Effector CD4-positive, alpha-beta T cell (primary cell): ENCODE data around the gene PBX1.

ENCODE experiments used
- DNase-seq: peaks from one replicate; pipeline ENCODE4 v3.0.0-alpha.2; 2020

Gene PBX1

DNA sequence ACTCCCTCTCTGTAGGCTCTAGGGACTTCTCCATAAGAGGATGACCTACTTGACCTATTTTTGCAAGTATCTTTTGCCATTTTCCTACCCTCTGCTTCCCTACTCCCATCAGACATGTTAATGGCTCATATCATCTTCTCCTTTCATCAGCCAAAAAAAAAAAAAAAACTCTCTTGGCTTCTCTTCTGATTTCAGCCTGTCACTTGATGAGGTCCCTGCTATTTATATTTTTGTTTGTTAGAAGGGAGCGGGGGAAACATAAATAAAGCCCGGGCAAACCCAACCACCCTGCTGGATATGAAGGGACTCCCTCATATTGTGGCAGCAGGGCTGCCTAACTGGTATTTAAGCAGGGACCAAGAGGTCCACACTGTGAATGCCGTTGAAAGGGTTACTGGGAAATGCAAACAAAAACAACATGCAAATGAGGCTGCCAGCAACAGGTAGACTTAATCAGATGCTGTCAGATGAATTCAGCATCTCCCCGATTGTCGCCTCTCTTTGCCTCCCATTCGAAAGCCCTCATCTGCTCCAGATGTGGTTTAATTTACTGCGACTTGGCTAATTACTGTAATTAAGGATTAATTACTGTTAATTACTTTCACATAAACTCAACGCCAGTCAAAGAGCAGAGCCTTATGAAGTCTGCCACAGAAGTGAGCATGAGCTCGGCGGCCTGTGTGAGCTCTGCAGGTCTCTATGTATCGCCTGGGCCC, 172.3 kb downstream of the PBX1 start:
- DNase-seq: no peak

DNA sequence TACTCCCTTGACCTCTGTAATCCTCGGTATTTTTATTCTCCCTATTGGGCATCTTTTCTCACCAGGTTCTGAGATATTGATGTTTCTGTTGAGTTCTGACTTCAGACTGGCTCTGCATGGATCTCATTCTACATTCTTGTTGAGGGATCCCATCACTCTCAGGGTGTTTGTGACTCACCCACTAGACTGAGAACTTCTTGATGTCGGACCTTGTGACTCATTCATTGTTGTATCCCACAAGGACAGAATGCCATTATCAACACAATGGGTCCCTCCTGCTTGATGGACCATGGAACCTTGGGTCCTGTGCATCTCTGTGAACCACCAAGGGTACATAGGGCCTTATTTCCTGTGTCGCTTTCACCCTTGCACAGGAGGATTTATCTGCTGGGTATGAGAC, 174.1 kb downstream of the PBX1 start:
- no peak for DNase-seq

DNA sequence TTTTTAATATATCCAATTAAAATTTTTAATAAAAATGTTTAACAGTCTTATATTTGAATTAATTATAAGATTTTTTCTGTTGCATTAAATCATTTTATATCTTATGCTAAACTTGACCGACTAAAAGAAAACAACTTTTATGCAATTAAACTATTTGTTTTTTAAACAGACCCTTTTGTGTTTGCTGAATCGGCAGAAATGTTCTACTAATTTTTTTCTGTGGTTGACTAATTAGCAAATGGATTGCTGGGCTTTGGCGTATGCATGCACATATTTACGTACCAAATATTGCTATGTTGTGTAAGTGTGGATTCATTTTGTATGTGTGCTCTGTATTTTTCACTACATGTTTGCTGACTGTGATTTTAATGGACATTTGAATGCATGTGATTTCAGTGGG, 174.8 kb downstream of the PBX1 start:
- DNase-seq: no peak

DNA sequence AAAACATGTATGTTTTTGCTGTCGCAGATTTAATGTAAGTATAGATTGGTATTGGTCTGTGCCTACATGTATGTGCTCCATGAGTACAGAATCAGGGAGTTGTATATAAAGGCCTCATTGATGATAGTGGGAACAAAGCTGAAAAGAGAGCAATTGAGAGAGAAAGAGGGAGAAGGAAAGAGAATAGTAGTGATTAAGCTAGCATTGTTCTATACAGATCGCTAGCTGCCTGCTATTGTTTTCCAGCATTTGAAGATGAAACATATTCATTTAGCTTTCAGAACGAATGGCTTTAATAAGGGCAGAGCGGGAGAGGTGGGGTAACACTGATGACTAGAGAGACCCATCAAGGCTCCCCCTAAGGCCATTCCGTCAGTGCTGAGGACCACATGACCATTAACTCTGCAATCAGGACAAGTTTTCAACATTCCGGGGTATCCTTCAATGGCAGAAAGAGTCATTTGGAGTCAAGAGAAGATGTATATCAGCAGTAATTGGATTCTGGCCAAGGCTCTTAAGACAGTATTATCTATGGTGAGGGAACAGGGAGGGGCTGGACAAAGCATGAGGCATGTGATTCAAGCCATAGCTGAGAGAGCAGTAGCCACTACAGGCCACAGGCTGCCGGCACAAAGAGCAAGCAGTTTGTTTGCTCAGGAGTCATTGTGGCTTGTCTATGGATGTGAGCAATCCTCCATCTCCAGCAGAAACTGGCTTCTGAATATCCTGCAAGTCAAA, 176.5 kb downstream of the PBX1 start:
- DNase-seq: no peak

DNA sequence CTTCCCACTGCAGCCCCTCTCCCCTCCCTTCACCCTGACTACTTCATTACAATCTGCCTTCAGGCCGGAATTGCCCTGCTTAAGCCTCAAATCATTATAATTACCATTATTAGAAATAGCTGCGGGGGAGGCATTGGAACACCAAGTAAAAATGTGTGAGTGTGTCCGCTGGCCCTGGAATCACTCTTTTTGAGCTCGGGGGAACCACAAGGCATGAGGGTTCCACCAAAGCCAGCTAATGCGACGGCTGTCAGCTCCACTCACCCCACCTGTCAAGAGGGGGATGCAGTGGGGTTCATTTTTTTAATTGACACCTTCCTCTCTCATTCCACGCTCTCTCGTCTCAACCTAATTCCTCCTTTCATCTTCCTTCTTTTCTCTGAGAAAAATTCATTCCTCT, 177.2 kb downstream of the PBX1 start:
- DNase-seq: no peak

DNA sequence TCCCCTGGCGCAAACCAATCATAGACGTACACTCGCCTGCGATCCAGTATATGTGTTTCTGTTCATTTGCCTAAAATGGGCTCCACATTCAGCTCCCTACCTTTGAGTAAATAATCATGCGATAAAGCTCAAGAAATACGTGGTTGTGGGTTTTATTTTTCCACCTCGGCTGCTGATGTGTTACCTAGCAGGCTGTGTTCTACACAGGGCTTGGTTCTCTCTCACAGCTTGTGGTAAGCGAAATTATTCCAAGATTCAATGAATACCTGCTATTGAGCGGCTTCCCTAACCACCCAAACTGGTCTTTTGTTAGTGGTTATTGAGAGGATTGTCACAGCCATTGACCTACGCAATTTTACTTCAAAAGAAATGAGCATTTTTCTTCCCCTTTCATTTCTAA, 180.2 kb downstream of the PBX1 start:
- no peak for DNase-seq

DNA sequence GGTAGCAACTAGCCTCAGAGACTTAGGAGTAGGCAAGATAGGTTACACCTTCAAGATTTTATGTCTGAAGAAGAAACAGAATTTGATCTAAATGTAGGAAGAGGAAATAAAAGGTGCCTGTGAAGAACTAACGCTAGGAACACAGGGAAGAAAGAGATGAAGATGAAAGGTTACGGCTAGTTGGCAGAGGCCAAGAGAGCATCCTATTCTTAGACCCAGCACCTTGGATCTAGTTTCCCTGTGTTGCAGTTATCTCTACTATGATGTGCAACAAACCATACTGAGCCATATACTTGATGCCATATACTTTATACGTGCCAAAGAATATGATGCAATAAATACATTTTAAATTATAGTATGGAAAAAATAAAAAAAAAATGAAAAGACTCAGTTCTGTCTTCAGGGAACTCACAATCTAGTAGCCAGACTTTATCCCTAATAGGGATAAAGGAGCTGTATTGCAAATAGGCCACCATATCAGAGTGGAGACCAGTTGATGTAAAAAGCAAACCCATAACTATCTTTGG, 181.1 kb downstream of the PBX1 start:
- no peak for DNase-seq

DNA sequence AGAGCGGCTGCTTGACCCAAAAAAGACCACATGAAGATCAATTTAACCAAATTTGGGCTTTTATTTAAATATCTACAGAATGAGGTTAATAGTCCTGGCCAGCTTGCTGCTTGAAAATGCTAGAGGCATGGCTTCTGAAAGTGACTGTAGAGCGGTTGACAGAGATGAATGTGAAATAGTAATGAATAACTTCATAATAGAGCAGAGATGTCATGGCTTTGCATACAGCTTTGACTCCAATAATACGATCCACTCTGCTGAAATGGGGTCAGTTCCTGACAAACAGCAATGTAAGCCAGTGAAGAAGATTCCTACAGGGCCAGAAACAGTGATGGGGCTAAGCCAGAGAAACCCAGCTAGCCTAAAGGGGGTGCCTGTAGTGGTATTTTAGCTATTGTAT, 183.8 kb downstream of the PBX1 start:
- no peak for DNase-seq

DNA sequence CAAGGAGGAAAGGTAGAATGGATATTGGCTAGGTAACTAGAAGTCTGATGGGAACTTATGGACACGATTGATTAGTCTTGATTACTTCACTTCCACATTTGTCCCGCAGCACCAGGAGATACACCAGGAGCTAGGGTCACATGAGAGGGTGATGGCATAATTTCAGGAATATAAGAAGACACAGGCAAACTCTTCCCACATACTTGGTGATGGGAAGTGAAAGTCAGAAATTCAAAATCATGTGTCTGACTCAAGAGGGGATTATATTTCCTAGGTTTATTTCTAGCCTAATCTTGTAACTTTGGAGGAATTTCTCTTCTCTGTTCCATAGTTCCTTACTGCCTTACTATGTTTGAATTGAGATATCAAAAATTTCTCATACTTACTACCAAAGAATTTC, 185.0 kb downstream of the PBX1 start:
- no peak for DNase-seq

DNA sequence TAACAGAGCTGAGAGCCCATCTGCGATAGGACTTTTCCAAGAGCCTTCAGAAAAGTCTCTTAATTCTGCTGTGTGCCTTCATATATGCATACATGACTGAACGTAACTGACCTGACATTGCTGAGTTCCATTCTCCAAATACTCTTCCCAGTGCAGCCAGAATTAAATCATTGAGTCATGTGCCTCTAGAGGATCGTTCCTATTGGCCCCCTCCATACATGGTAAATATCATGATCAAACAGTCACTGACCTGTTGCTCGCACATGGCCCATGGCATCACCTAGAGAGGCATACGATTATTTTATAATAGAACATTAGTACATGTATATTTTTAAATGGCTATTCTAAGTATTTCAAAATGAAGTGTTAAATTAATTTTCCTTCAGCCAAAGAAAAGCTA, 186.8 kb downstream of the PBX1 start:
- no peak for DNase-seq

DNA sequence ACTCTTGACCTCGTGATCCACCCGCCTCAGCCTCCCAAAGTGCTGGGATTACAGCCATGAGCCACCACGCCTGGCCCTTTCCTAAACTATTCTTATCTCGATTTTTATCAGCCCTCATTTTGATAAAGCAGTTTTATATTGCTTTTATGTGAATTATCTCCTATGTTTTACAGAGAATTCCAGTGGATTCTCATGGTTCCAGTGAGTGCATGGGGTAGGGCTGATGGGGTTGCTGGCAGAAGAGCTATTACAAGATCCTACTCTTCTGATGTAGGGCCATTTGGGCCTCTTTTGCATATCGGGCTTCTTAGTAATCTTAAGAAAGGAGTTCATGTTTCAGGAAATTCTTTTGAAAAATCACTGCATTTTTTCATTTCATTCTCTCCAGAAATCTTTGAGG, 187.6 kb downstream of the PBX1 start:
- no peak for DNase-seq

DNA sequence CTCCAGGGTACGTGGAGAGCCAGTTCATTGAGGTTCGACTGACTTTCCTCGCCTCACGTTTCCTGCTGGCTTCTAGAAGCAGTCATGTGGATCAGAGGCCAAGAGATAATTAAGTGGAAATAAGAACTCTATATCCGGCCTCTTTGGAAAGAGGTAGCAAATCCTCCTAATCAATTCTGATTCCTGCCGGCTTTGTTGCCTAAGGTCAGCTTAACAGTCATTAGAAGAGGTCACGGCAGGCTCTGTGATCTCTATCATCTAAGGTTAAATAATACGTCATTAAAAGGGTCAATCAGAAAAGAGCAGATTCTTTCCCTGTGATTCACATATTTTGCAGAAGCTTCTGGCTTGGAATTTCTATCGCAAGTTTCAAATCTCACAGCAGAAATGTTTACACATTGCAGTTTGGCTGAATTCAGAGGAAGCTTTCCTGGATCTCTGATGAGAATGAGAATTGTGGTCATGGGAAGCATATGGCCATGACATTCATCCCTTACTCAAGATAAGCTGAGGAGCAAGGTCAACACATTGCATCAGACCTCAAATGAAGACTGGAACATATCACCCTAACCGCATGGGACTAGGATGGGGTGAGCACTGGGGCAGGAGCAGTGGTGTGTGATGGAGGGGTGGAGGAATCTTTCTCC, 189.4 kb downstream of the PBX1 start:
- DNase-seq: no peak

DNA sequence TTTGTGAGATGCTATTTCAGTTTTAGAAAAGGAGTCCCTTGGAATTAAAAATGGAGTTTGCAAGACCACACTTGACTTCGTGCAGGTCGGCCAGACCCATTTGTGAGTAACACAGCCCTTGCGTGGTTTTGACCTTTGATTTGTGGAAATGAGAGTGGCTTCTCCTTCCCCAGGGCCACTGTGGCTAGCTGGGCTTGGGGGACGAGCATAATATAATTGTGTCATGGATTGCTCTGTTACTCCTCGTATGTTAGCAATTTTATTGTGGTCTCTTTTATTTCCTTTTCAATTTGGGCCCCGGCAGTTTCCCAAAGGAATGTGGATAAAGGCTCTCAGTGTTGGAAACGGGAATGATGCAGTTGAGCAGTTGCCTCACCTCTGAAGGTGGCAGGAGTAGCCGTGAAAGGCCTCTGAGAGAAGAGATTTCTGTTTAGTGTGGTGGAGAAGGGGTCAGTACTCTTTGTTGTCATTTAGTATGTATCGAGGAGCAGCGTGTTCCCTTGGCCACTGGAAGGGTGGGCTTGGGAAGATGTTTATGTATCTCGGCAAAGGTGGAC, 194.6 kb downstream of the PBX1 start:
- no peak for DNase-seq

DNA sequence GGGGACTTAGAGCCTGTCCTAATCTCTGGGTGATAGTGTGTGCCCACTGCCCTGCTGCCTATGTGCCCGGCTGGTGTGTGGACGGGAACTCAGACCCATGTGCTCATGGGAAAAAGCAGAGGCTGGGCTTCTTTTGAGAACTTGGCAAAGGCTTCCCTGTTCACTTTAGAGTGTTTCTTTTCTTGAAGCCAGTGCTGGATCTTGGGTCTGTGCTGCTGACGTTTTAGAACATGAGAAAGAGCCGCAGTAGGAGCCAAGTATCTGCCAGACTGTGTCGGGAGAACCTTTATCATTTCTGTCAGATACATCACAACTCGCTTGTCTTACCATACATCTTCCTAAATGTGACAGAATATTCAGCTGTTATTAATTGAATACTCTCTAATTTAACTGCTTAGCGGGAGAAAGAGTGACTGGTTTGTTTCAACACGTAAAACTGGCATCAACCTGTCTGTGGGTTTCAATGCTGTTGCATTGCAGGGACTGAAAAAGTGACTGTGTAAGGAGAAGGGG, 195.2 kb downstream of the PBX1 start:
- no peak for DNase-seq

DNA sequence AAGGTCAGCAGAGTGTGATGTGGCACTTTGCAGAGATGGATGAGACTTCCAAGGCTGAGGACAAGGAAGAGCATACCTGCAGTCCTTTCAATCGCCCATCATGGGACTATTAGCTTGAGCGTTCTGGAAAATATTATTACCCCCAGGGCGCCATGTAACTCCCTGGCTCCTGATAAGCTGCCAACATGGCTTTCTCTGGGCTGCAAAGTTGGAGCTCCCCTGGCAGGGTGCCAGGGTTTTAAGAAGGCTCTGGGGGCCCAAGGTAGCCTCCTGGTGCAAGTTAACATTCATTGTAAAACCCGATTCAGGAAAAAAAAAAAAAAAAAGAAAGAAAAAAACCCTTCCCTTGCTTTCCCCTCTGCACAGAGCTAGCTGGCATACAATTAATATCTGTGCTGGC, 196.7 kb downstream of the PBX1 start:
- no peak for DNase-seq

DNA sequence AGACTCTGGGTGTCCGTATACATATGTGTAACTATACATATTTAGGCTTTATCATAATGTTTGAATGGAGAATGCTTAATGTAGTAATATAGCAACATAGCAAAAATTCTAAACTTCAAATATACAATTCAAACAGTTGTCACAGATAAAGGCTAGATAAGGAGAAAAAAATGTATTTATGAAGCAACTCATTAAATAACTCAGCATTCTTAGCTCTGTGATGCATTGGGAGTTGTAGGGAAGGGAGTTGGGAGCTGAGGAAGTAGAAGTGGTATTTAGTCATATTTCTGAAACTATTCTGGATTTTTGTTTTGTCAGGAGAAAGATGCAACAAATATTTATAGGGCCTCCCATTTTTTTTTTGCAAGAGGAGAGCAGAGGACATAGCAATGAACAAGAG, 197.8 kb downstream of the PBX1 start:
- no peak for DNase-seq

DNA sequence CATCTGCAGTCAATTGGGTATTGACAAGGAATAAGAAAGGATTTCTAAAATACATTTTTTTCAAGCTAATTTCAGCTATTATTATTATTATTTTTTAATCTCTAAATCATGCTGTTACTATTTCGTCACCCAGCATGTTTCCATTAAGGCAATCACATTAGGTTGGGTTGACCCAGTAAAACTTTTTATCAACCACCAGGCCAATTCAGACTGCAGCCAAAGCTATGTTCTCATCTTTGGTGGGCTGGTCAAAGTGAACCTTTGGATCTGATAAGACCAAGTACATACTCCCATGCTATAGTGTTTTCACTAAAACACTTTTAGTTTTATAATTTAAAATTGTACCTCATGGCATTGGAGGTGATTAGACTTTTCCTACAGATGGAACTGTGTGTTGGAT, 198.6 kb downstream of the PBX1 start:
- DNase-seq: no peak

DNA sequence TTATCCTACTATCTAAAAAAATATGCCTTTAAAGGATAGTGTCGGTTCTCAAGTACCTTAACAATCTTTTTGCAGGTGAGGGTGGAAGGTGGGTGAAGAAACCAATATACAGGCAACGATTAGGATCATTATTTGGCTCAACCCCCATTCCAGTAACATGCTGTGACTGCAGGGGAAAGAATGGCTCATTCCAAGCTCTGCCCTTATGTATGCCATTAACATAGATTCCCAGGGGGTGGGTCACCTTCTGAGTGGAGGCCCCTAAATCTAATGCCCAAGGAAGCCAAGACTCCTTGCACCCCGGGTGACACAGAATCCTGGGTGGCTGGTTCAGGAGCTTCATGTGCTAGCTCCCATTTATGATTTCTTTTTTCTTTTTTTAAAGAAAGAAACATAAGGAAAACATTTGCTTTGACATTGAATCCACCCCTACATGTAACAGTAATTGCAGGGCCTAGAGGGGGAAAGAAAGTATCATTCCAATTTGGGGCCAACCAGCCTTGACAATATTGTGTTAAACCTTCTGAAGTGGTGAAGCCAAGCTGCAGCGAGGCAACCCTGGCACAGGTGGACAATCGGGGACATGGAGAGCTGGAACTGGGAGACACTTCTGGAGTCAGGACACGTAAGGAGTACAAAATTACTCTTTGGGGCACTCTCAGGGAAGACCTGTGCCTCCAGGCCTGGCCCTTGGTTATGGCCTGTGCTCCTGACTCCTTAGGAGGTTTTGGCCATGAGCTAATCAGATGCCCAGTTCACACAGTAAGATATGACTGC, 200.3 kb downstream of the PBX1 start:
- DNase-seq: no peak

DNA sequence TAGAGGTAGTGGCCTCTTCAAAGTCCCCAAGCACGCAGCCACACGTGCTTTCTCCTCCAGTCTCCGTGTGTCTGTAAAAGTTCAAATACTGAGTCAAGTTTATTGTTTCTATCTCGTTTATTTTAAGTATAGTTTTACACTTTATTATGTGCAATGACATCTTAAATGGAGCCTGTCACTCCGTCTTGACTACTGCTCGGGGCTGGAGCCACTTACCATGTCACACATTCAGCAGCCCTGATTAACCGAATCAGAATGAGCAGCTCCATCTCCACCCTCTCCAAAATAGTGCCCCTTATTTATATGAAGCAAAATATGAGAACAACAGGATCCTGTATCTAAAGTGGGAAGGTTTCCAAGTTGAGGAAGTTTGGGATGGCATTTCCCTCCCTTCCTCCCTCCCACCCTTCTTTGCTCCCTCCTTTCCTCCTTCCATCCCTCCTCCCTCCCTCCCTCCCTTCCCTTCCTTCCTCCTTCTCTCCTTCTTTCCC, 201.0 kb downstream of the PBX1 start:
- DNase-seq: no peak

DNA sequence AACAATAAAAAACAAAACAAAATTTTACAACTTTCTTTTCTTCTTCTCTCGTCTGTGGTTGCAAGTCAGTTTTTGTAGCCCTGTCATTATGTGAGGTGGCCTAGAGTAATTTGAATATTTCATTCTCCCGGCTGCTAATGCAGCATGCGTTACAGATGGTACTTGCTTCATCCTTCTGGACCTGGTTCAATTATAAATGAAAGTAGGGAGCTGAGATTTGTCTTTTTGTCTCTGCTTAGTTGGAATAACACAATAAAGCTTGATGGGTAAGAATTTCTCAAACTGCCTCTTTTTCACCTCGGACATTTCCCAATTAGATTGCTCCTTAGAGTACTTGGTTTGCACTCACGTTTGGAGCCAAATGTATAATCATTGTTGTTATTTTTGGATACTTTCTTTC, 201.6 kb downstream of the PBX1 start:
- DNase-seq: no peak

DNA sequence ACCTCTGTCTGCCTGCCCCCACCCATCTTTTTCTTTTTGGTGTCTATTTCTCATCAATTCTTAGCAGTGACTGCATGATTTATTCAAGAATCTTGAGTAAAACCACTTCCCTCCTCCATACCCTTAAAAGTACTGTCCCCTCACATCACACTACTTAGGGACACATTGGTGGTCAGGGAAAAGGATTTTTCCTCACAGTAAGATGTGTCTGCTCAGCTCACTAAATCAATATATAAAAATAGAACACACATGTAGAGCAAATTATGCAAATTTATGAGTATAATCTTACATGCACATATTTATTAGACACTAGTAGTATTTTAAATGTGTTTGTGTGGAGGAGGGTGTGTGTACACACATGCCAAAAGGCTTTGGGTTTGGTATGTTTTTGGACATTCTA, 202.0 kb downstream of the PBX1 start:
- DNase-seq: no peak

DNA sequence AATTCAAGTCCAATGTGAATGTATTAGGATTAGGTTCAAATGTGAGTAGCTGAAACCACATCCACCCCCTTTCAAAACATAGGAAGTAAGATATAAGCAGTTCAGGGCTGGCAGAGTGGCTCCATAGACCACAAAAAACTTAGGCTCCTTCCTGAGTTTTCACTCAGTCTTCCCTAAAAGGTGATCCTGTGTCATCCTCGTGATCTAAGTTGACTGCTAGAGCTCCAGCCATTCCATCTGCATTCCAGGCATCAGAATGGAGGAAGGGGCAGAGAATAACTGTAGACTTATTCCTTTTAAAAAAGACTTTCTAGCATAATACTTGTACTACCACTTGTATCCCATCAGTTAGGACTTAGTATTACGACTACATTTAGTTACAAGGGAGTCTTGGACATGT, 204.1 kb downstream of the PBX1 start:
- no peak for DNase-seq

DNA sequence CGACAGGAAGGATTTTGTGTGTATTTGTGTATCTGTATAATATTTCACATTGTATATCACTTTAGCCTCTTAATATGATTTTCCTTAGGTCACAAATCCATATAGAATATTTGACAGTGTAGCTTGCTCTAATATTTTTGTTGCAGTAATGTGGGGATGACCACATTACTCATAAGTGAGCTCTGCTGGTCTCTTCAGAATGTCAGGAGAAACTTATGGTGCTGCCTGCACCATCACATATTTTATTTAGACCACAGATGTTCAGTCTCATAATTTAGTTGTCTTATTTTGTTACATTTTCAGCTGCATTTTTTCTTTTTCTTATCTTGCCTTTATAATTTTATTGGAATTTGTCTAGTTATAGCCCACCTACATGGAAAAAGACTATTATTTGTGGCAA, 205.3 kb downstream of the PBX1 start:
- no peak for DNase-seq
